Uterus (tissue), 4 donors: ENCODE results near the gene RAB6B. TPM values are rescaled to one million over a fixed set of nuclear protein-coding genes. Genes with fewer than 3 reads are reported as not detected.
A peak's percentile ranks its signal among the peaks of the same experiment; 100 is the strongest.

Source experiments
- DNase-seq, 2 donors: peaks; one replicate each; pipeline ENCODE4 v3.0.0-alpha.2; 2019 to 2020
- H3K27ac ChIP-seq, 2 donors: fragments of 200-600 bp; sonication (generic); 1 replicate in 1 of 2; 2 replicates in 1 of 2; pipeline ENCODE4 v1.5.1; 2016 to 2018
- H3K27me3 ChIP-seq, 2 donors: fragments of 200-600 bp; sonication (generic); one replicate each; pipeline ENCODE4 v1.5.1; 2018 to 2019; ENCODE audit warnings: control low read depth in 1 of 2
- H3K36me3 ChIP-seq, 2 donors: fragments of 200-600 bp; sonication (generic); one replicate each; pipeline ENCODE4 v1.5.1; 2019; ENCODE audit warnings: control low read depth in 1 of 2
- H3K4me1 ChIP-seq, 2 donors: fragments of 200-600 bp; sonication (generic); one replicate each; pipeline ENCODE4 v1.5.1; 2018 to 2019; ENCODE audit warnings: control low read depth in 1 of 2
- H3K4me3 ChIP-seq, 2 donors: fragments of 200-600 bp; sonication (generic); 1 replicate in 1 of 2; 2 replicates in 1 of 2; pipeline ENCODE4 v1.5.1; 2018 to 2019; ENCODE audit warnings: mild to moderate bottlenecking in 1 of 2
- H3K9me3 ChIP-seq, 2 donors: fragments of 200-600 bp; sonication (generic); one replicate each; pipeline ENCODE4 v1.5.1; 2019; ENCODE audit warnings: control low read depth in 1 of 2
- CTCF ChIP-seq, 4 experiments: fragments of 200-600 bp in 2 of 4; fragments of 450-650 bp in 2 of 4; sonication (generic) in 2 of 4; IDR thresholded peaks; one replicate each; pipeline ENCODE4 v1.5.1; 2016 to 2019; ENCODE audit warnings: antibody characterized with exemption in 4 of 4, mild to moderate bottlenecking in 2 of 4, moderate library complexity in 1 of 4
- POLR2A ChIP-seq, 2 donors: fragments of 450-650 bp; IDR thresholded peaks; one replicate each; pipeline ENCODE4 v1.6.1; 2016; ENCODE audit warnings: antibody characterized with exemption in 2 of 2, mild to moderate bottlenecking in 1 of 2, moderate library complexity in 1 of 2
- intact Hi-C: fragments of 100-400 bp; cut with DNase I; formaldehyde crosslinking; loops from one replicate; pipeline ENCODE4 v1.15.1; 2023; ENCODE audit warnings: low total_unique reads
- total RNA-seq, 4 donors: library from RNA; depleted of rRNA in 3 of 4; stranded (reverse); fragments of >200 nt in 3 of 4; gene quantifications; one replicate each; pipeline versions ENCODE4 v1.1.0 to v1.2.4, GENCODE V29; 2014 to 2023
- donor health status: DM: yes; HTN: yes; CAD: no.

RAB6B gene
- total RNA-seq, 4 donors from 2014 or later: 0.29 to 12.0 (median 3.8) TPM

DNA sequence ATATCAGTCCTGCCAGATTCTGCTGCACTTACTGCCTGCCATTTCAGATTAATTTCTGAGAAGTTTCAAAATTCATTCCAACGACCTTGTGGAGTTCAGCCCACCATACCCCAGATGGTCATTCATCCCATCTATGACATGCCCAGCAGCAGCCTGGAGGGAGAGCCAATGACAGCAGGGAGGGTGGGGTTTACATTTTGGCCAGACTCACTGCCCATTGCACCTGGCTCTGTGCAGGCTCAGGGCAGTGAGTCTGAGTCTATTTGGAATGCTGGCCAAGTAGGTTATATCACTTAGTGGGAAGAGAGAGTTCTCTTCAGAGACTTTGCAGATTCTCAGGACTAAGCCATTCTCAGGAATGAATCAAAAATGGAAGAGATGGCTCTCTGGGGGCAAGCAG is 68.5 kb downstream of the RAB6B start:
- Histone ChIP-seq H3K27me3 (no peaks in the 10 kb centered on the region), H3K4me3 (no peak overlapping the region), H3K36me3 (no peaks in the 10 kb centered on the region), H3K4me1 (no peaks in the 10 kb centered on the region), H3K9me3 (no peaks in the 10 kb centered on the region), H3K27ac (no peak overlapping the region)
- TF ChIP-seq CTCF (IDR thresholded peaks at IDR 0.05): no peak
- no peak for TF ChIP-seq POLR2A (IDR thresholded peaks at IDR 0.05)
- DNase-seq: no peak
- intact Hi-C loops: no loop called here

DNA sequence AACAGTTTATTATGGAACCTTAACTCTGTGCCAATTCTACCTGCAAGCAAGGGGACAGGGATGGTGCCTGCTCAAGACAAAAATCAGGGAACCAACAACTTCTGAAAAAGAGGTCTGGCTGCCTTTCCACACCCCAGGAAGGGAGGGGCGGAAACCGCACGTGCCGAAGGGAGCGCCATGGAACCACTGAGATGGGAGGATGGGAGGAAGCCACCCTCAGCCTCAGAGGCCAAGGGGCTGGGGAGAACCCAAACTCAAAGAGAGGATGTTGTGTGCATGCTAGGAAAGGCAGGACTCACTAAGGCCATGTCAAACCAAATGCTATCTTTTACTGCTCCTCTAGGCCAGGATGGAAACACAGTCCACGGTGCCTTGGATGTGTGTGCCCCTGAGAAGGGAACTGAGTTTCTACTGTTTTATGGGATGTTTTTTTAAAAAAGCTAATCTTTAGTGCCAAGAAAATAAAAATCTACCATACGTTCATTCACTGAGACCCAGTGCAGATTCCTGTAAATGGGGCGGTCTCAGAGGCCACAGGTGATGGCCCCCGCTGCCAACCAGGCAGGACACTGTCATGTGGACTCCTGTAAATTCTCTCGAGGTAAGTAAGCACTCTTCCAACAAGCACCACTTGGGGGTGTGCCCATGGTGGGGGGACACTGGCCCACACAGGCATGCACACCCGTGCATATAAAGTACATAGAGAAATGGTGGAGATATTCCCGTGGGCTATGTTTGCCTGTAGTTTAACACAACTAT is 69.5 kb downstream of the RAB6B start:
- no peak for TF ChIP-seq POLR2A (IDR thresholded peaks at IDR 0.05)
- TF ChIP-seq CTCF (IDR thresholded peaks at IDR 0.05): no peak
- Histone ChIP-seq H3K4me1 (no peaks in the 10 kb centered on the region), H3K9me3 (no peaks in the 10 kb centered on the region), H3K27me3 (no peaks in the 10 kb centered on the region), H3K36me3 (no peaks in the 10 kb centered on the region), H3K27ac (no peak overlapping the region), H3K4me3 (no peak overlapping the region)
- intact Hi-C loops: no loop called here
- no peak for DNase-seq

GRCh38 chr3:133824961-133825485 is 70.7 kb downstream of the RAB6B start:
- DNase-seq: no peak
- Histone ChIP-seq H3K4me1 (no peaks in the 10 kb centered on the region), H3K27me3 (no peaks in the 10 kb centered on the region), H3K9me3 (no peaks in the 10 kb centered on the region), H3K36me3 (no peaks in the 10 kb centered on the region), H3K4me3 (no peak overlapping the region), H3K27ac (no peak overlapping the region)
- TF ChIP-seq CTCF (IDR thresholded peaks at IDR 0.05): no peak
- no peak for TF ChIP-seq POLR2A (IDR thresholded peaks at IDR 0.05)
- intact Hi-C loops: no loop called here

DNA sequence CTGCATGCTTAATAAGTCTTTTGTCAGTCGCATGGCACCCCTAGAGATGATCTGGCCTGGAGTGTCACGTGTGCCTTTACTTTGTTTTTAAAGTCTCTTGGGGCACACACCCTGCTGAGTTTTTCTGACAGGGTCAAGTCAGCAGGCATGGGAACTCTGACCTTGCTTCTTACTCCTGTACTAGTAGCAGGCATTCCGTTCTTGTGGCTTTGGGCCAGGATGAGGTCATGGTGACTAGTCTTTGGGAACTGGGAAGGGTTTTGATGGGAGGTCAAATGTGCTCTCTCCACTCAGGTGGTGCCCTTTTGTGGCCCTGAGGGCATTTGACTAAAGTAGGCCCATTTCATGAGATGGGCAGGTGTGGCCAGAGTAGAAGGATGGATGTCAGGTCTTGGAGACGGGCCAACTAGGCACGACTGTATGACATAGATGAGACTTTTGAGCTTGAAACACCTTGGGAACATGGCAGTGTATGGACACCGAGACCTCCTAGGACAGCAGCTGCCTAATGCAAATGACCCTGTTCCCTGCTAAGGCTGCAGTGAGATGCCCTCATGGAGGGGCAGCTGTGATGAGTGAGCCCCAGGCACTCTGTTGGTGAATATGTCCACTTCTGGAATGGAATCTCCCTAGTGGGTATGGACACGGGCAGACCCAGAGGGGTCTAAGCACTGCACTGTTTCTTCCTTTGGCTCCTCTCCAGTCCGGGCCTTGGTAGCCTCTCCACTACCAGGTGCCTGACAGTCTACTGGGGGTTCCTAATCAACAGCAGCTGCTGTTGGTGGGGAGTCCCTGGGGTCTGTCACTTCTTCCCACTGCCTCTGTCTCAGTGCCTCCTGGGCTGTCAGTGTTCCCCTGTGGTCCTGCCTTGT is 73.7 kb downstream of the RAB6B start:
- Histone ChIP-seq H3K36me3 (no peaks in the 10 kb centered on the region), H3K4me3 (no peak overlapping the region), H3K27ac (no peak overlapping the region), H3K9me3 (no peaks in the 10 kb centered on the region), H3K4me1 (no peaks in the 10 kb centered on the region), H3K27me3 (no peaks in the 10 kb centered on the region)
- peak; percentile 44 to 62 for DNase-seq
- intact Hi-C loops: no loop called here
- TF ChIP-seq CTCF (IDR thresholded peaks at IDR 0.05) (no peak), POLR2A (IDR thresholded peaks at IDR 0.05) (no peak)
